ENCODE data around the gene LSM6.

Gene LSM6

DNA sequence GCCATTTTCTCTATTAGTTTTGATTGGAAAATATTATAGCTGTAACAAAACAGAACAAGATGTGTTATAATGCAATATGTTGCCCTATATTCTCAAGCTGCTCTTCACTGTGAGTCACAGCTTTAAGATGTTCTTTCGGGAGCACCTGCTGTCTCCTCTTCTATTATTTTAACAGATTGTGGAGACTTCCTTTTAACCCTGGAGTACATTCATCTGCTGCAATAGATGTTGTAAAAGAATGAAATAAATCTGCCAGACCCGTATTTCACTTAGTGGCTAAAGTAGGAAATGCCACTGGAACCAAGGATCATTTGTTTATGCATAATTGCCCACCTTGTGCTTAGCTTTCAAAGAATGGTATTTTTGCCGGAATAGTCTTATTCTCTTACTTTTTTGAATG, 11.1 kb downstream of the LSM6 start:
- no peak for DNase-seq

DNA sequence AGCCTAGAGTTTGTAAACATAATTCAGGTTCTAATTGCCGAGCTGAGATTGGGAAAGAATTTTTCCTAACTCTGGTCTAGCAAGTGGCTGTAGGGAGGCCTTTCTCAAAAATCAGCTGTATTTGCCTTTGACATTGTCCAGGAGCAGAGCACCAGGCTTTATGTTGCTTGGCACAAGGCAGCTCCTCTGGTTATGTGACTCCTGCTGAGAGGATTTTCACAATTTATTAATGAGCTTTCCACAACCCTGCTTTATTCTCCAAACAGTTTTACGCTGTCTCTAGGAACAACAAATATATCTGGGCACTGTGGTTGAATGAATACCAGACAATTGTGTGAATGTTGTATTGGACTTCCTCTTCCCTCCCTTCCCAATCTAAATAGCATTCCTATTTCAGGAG, 14.9 kb downstream of the LSM6 start:
- no peak for DNase-seq

GRCh38 chr4:146191766-146192458, 16.4 kb downstream of the LSM6 start:
- DNase-seq = no peak

DNA sequence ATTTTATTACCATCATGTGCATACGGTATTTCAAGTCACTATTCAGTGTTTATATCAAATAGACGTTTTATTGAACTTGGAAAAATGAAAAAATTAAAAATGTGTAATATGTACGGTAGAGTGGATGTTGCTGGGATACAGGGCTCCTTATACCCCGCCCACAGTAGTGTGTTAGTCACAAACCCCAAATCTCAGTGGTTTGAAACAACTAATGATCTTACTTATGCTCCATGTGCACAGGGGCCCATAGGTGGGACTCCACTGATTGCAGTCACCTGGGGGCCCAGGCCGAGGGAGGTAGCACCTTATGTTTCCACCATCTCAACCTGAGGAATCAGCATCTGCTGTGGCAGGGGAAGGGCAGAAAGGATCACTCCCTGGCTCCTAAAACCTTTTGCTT, 18.1 kb downstream of the LSM6 start:
- DNase-seq = no peak

DNA sequence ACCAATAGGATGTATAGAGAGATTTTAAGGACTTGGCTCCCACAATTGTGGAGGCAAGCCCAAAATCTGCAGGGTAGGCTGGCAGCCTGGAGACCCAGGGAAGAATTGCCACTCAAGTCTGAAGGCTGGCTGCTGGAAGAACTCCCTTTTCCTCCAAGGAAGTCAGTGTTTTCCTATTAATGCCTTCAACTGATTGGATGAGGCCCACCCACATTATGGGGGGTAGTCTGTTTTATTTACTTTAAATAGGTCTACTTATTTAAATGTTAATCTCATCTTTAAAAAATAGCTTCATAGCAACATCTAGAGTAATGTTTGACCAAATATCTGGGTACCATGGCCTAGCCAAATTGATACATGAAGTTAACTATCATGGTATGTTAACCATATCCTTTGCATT, 18.7 kb downstream of the LSM6 start:
- DNase-seq = no peak

DNA sequence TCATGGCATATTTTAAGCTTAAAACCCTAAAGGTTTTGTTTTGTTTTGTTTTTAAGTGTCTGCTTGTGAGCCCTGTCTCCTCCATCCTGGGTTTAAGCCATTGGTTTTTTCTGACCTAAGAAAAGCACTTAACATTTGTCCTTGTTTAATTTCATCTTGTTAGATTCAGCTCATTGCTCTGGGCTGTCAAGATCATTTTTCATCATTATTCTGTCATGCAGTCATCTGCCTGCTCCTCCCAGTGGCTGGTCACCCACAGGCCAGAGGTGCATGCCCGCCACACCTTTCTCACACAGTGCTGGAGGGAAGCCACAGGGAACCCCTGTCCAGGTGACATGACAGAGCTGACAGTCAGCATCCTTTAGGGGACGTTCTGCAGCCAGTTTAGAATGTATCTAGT, 27.1 kb downstream of the LSM6 start:
- no peak for DNase-seq

- DNase-seq = no peak
These were observed 31.9 kb downstream of the LSM6 start for GRCh38 chr4:146207410-146207809.

GRCh38 chr4:146210890-146211289, 35.4 kb downstream of the LSM6 start:
- no peak for DNase-seq

DNA sequence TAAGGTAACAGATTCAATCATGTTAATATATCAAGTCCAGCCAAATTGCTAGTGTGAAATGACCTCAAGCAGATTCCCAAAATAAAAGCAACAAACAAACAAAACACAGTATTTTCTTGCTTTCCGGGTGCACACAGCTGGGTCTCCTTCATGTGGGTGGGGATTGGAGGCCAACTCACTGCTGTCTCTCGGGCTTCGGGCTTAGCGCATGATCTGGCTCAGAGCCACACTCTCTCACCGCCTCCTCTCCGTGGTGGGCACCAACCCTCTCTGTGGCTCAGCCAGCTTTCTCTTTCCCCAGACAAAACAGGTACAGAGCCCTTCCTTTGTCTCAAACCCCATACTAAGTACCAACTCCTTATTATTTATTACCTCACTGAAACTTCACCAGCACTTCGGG, 35.9 kb downstream of the LSM6 start:
- no peak for DNase-seq

GRCh38 chr4:146212781-146213180, 37.3 kb downstream of the LSM6 start:
- DNase-seq = no peak

GRCh38 chr4:146214238-146214637, 38.7 kb downstream of the LSM6 start, which contains the start of gene REELD1:
Gene REELD1 (plus strand): TSS chr4:146214538. CDS start chr4:146216953, 2,415 bp downstream.
- no peak for DNase-seq

DNA sequence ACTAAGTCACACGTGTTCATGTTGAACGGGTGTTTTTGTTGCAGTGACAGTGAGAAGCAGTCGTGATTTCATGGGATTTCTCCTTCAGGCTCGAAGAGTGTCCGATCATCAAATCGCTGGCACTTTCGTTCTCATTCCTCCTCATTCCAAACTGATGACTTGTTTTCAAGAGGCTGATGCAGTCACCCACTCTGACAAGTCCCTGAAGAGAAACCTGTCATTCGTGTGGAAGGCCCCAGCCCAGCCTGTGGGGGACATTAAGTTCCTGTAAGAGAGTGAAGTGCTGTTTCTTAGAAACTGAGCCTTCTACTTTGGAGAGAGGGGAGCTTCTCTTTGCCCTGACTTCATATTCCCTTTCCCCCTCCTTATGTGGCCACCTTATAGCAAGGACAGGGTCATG, 46.8 kb downstream of the LSM6 start:
- no peak for DNase-seq

GRCh38 chr4:146224326-146224966, 48.9 kb downstream of the LSM6 start:
- DNase-seq = no peak

DNA sequence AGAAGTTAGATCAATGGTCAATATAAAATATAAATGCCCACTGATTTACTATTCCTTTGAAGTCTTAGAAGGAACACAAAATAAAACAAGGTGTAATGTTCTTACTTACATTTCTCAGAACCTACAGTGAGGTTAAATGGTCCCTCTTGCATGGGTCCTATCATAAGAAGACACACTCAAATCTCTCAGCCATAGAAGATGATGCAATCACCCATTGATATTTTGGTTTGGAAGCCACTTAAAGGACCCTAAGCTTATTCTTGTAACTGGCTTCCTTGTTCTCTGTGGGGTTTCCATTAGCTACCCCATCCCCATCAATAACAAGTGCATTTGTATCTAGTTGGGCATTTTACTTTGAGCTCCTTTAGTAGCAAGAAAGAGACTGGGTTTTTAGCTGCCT, 53.9 kb downstream of the LSM6 start:
- DNase-seq = no peak

DNA sequence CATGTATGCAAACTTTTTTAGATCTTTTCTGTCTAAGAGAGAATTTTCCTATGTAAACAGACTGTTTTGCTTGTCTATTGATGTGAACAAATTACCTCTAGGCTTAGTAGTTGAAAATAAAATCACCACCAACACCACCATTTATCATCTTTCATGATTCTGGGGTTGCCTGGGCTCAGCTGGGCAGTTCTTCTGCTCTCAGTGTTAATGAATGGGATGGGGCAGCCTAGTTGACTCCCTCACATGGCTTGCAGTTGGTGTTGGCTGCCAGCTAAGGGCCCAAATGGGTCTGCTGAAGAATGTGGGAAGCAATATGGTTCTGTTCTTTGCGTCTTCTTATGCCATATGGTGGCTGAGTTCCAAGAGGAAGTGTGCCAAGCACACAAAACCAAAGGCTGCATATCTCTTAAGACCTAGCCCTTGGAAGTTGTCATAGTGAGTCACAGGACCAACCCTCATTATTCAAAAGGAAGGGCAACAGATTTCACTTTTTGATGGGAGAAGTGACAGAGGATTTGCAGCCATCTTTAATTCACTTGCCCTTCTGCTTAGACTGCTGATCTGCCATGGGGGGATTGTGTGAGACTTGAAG, 56.7 kb downstream of the LSM6 start:
- no peak for DNase-seq

GRCh38 chr4:146235654-146236177, 60.2 kb downstream of the LSM6 start:
- DNase-seq = no peak

- no peak for DNase-seq
These were observed 60.7 kb downstream of the LSM6 start for GRCh38 chr4:146236216-146236615.

DNA sequence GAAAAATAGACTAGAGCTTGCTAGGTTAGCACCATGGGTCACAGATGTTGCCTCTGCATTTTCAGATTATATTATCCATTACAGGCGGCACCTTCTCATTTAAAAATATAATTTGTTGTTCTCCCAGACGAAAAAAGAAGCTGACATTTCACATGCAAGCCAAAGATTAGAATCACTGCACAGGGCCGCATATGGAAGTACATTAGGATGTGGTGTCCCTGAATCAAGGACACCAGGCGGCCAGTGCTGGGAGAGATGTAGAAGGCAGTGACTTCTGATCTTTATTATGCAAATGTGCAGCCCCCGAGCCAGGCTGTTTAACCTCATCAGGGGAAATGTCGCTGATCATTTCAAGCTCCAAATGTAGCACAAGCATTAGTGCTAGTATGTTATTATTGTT, 61.6 kb downstream of the LSM6 start:
- DNase-seq = no peak

- no peak for DNase-seq
These were observed 62.6 kb downstream of the LSM6 start for GRCh38 chr4:146238107-146238506.
